GM10266 (cell line): Measurements from ENCODE around the gene SPATS2L.

Experiments used
- DNase-seq: peaks from one replicate; pipeline ENCODE4 v3.0.0; 2012; ENCODE audit errors: extremely low spot score
- TF ChIP-seq, protein P1 (sequence below): IDR thresholded peaks from 2 replicates; pipeline ENCODE4 v1.5.1; 2012; ENCODE audit warnings: mild to moderate bottlenecking, low read depth; ENCODE audit not compliant: control insufficient read depth, insufficient read depth; ENCODE audit errors: missing control alignments

Gene SPATS2L

DNA sequence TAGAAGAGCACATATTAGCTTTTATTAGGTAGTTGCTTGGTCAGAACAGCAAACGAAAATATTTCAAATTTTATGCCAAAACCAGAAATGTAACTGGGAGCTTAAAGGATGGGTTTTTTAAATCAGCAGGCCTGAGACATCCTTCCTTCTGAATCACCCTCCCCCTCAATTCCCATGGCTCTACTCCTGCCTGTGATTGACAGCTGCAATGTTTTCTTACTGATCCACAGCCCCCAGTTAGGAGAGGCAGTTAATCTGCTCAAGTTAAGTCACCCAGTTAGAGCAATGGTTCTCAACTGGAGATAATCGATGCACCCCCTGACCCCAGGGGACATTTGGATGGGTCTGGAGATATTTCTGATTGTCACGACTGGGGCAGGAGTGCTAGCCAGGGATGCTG, 178.4 kb downstream of the SPATS2L start:
- TF ChIP-seq, protein P1, sequence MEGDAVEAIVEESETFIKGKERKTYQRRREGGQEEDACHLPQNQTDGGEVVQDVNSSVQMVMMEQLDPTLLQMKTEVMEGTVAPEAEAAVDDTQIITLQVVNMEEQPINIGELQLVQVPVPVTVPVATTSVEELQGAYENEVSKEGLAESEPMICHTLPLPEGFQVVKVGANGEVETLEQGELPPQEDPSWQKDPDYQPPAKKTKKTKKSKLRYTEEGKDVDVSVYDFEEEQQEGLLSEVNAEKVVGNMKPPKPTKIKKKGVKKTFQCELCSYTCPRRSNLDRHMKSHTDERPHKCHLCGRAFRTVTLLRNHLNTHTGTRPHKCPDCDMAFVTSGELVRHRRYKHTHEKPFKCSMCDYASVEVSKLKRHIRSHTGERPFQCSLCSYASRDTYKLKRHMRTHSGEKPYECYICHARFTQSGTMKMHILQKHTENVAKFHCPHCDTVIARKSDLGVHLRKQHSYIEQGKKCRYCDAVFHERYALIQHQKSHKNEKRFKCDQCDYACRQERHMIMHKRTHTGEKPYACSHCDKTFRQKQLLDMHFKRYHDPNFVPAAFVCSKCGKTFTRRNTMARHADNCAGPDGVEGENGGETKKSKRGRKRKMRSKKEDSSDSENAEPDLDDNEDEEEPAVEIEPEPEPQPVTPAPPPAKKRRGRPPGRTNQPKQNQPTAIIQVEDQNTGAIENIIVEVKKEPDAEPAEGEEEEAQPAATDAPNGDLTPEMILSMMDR = no peak

DNA sequence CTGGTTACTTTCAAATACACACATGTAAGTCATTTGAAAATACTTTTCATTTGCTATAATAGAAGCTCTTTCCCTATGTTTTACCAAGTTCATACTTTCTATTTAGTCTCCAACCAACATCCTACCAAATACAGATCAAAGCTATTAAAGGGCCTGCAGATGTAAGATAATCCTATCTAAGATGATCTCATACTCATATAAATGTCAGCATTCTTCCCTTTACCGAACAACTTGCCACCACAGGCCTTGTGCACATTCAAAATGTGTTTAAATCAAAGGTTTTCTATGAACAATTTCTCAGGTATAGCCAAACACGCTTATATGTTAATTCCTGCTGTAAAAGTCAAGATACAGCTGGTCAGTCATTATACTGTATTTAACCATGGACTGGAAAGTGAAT, 180.0 kb downstream of the SPATS2L start:
- TF ChIP-seq, protein P1 = no peak
- no peak for DNase-seq

More for the DNA sequence above, 178.4 kb downstream of the SPATS2L start:
- no peak for DNase-seq

- TF ChIP-seq, protein P1 = no peak
- DNase-seq = no peak
Observed at GRCh38 chr2:200488169-200488568, 181.7 kb downstream of the SPATS2L start.

DNA sequence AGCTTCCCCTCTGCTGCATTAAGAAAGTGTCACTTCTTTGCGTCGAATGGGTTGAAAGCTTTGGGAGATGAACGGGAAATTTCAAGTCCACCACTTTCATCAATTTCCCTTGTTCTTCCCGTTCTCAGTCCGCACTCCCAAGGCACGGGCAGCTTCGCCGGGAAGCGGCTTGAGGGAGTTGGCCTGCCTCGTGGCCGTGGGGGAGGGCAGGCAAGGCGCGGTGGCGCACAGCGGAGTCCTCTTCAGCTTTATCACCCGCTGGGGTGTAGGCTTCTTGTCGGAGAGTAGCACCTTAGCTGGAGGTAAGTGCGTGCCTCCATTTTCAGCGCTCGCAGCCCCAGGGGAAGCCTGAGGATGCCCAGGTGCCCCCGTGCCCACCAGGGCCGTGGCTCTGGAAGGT, 183.5 kb downstream of the SPATS2L start:
- TF ChIP-seq, protein P1 = no peak
- DNase-seq = no peak

DNA sequence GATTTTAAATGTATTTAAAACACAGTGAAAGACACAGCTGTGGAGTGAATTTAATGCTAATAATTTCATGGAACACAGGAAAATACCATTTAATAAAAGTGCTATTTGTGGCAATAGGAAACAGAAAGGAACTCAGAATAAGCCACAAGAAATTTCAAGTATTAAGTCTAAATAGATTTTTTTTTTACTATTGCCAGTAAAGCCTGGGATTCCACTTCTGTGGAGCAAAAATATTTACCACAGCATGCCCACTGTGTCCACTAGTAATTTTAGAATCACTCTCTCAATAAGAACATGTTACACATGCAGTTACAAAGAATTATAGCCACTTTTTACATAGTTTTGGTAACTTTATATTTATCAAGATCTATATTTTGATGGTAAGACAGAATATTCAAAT, 186.2 kb downstream of the SPATS2L start:
- TF ChIP-seq, protein P1 = no peak
- no peak for DNase-seq

DNA sequence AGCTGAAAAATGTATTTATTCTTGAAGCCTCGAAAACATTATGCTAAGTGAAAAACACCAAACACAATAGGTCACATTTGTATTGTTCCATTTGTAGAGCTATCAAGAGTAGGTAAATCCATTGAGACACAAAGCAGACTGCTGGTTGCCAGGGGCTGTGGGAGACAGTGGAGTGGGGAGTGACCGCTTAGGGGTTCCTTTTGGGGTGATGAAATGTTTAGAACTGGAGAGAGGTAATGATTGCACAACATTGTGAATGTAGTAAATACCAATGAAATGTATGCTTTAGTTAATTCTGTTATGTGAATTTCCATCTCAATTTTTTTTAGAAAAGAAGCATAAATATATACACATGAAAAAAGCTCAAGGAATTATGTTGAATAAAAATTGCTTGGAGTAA, 187.6 kb downstream of the SPATS2L start:
- TF ChIP-seq, protein P1 = no peak
- DNase-seq = no peak

GRCh38 chr2:200496696-200497095, 190.2 kb downstream of the SPATS2L start:
- TF ChIP-seq, protein P1 = no peak
- no peak for DNase-seq
